Putamen (tissue), 1 donor: ENCODE measurements around the gene APOL4.
"Not testable (repeated sequence)": the region's sequence is repeated elsewhere in the genome, so short reads cannot be mapped to it uniquely, and the experiment has no call there.

Experiments used
- DNase-seq: peaks from one replicate; pipeline ENCODE4 v3.0.0-alpha.2; 2016; ENCODE audit warnings: low spot score

The APOL4 gene

DNA sequence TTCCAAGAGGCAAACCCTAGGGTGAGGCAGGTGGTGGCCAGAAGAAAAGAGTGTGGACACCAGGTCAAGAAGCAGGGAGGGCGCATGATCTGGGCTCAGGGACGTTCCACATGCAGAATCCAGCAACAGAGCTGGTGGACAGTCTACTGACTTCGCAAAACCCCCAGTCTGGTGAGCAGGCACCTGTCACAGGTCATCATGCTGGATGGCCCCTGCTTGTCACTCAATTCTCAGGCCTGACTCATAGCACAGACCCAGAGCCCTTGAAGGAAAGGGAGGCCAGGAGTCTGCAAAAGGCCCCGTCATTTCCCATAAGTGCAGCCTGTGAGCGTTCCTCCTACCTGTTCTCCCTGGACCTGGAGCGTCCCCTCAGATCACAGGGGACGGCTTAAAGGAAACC lies 18.2 kb downstream of the APOL4 start:
- no peak for DNase-seq

DNA sequence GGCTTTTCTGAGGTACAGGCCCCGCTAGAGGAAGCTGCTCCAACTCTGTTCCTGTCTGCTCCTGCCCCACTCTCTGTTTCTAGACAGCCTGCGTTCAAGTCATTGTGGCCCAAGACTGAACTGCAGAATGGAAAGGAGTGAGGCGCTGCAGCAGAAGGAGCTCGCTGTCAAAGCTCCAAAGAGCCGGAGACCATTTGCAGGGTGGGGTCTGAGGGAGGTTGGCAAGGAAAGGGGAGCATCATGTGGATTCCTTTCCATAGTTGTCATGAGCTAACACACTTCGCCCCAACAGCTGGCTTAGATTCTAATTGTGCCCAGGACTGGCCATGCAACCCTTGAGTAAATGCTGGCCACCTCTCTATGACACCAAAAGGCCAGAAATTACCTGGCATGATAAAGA lies 18.8 kb downstream of the APOL4 start:
- DNase-seq, result no peak

DNA sequence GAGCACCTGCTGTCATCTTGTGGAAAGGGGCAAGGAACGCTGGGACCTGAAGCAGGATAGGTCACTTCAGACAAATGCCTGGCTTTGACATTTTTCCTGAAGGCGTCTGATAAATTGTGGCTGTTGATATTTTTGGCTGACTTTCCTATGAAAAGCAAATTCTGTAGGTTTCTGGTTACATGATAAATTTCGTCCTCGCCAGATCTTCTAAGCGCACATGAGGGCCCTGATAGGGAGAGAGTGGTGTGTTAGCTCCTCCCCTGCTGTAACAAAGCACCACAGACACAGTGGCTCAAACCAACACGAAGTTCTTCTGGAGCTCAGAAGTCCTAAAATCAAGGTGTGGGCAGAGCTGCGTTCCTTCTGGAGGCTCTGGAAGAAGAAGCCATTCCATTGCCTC lies 19.6 kb downstream of the APOL4 start:
- no peak for DNase-seq

DNA sequence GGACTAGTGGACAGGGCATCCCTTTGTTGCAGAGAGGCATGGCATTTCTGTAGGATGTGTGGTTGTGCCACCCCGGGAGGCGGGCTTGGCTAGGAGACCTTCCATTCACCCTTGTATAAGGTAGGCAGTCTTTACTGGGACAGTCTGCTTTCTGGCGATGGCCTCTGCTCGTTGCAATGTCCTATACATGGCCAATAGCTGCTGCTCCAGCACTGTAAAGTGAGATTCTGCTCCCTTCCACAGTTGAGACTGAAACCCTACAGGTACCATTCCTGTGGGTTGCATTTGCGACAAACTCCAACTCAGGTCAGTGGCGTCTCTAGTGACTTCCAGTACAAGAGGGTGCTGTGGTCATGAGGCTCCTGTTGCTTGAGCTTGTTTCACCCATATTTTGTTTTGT lies 20.7 kb downstream of the APOL4 start:
- DNase-seq, result no peak

DNA sequence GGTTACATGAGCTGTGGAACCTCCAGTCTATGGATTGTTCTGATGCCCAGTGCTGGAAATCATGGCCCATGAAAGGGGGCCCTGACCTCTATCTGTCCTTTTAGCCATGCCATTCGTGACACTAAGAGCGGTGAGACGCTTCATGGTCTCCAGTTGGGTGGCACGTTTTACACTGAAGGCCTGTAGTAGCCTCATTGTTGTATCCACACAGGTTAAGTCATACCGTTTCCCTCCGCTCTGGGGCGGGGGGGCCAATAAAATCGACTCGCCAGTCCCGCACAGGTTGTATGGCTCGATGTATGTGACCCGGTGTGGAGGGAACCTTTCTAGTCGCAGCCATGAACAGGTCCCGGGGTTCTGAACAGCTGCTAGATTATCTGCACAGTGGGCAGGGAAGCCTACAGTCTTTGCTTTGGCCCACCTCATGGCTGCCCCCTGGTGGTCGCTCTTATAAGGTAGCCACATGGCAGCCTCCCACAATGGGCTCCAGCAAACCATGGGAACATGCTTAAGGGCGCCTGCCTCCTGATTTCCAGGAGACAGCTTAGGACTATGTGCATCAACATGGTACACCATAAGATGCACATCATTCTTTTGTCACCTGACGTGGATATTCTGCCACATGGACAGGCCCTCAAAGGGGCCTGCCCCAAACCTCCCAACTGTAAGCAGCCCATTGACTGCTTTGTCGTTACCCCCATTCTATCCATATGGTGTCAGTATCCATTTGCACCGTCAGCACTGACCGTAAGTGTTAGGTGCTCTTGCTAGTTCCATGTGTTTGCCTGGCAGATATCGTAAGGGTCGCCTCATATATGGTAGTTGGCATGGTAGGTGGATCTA lies 21.4 kb downstream of the APOL4 start:
- DNase-seq, result no peak

DNA sequence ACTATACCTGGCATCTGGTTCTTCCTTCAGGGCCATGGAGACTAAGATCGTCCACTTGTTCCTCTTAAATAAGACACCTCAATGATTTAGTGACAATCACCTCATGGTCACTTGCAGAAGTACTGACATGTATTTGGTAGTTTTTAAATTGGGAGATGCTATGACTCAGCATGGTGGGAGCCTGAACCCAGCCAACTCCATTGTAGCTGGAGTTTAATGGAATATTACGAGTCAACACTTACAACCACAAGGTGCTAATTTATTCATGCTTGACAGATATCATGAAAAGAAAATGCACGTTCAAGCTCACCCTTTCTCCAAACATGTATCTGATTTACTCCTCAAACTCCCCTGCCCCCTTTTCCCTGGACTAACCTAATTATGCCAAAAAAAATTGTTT lies 24.4 kb downstream of the APOL4 start:
- DNase-seq, result no peak

DNA sequence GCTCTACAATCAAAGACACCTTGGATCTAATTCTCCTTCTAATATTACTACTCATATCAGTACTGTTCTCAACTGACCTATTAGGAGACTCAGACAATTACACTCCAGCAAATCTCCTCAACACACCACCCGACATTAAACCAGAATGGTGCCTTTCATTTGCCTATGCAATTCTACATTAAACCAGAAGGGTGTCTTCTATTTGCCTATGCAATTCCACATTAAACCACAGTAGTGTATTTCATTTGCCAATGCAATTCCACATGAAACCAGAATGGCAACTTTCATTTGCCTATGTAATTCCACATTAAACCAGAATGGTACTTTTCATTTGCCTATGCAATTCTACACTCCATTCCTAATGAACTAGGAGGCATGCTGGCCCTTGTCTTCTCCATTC lies 25.7 kb downstream of the APOL4 start:
- DNase-seq, result no peak

DNA sequence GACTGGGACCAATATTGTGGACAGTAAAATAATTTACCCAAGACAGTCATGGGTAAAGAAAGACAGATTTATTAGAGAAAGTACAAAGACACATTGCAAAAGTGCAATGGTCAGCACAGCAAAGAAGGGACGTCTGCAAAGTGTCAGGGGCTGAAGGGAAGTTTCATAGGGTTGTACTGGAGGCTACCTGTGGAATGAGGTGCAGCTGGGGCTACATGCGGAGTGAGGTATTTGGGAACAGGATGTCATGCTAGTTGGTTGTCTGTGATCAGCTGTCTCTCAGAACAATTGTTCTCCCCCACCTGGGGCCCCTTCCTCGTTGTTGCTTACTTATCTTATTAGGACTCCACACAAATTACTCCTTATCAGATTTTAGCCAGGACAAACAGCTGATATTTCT lies 29.7 kb downstream of the APOL4 start:
- DNase-seq, result no peak

DNA sequence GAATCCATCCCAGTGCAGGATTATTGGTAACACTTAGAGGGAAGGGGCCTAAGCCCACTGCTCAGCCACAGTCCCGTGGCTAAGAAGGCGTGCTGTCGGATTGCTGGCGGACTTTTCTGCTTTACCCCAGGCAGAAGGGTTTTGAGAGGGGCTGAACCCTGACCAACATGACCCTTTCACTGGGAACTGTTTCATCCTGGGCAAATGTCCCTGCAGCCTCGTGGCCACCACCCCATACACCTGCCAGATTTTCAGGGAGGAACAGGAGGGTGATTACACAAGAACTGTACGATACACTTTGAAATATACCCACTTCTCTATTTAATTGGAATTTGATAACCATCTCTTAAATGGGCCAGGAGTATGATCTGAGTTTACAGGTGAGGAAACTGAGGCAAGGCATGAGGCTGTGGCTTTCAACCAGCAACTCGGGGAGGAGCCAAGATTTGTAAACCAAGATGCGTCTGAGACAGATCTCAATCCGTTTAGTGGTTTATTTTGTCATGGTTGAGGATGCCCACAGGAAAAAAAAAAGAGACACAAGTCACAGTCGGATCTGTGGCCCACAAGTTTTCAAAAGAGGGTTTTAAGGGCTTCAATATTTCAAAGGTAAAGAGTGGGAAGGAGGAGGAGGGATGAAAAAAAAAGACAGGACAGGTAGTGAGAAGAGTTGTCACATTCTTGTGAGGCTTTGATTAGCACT lies 34.9 kb downstream of the APOL4 start:
- DNase-seq, result no peak

DNA sequence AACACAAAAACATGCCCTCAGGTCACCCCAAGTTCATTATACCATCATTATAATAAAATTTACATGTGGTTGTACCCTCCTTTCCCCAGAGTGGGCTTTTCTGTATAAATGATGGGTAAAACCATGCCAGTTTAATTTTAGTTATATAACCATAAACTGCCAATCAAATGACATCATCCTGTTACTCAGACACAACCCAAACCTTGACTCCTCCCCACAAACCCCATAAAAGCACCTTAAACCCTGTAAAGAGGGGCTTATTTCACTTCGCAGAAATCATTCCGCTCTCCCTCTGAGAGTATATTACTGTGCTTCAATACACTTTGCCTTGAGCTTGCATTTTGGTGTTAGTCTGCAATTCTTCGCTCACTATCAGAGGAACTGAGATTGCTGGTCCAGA lies 35.5 kb downstream of the APOL4 start:
- DNase-seq, result no peak

DNA sequence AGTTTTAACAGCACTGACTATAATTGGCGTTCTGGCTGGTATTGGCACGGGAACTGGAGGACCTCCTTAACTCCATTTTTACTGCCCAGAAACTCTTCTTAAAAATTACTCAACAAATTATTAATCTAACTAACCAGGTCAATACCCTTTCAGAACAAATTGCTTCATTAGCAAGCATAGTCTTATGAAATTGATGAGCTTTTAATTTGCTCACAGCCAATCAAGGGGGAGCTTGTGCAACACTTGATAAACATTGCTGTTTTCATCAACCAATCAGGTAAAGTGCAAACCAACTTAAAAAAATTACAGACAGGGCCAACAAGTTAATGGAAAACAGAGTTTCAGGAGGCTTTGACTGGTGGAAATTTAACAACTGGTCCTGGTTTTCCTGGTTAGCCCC lies 36.5 kb downstream of the APOL4 start:
- no peak for DNase-seq

DNA sequence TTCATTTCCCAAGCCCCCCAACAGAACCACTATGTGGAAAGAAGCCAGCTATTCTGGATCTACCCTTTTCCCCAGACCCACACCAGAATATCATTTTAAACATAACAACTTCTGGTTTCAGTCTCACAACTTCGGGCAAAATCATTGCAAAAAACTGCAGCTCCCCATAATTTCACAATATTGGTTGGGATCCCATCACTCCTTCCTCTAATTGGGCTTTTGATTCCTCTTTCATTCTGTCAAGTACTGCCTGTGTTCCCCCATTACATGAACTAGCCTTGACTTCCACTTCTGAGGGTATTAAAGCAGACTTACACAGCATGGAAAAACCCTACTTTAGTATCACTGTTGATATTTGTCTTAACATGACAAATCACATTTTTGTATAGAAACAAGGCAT lies 37.0 kb downstream of the APOL4 start:
- DNase-seq, result no peak

DNA sequence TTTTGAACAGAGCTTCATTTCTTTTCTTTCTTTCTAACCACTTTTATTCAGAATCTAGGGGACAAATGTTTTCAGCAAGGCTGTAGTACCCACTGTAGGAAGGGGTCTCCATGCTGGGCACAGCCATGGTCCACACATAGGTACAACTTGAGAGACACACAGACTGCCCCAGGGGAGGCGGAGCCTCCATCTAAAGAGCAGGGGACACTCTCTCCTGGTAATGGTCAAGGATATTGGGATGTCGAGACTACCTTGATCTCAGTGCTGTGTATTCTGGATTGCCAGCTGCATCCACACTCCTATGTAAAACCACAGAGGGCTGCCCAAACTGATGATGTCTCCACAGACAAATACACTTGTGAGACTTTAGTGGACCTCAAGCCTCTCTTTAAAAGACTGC lies 38.1 kb downstream of the APOL4 start:
- DNase-seq, result no peak

DNA sequence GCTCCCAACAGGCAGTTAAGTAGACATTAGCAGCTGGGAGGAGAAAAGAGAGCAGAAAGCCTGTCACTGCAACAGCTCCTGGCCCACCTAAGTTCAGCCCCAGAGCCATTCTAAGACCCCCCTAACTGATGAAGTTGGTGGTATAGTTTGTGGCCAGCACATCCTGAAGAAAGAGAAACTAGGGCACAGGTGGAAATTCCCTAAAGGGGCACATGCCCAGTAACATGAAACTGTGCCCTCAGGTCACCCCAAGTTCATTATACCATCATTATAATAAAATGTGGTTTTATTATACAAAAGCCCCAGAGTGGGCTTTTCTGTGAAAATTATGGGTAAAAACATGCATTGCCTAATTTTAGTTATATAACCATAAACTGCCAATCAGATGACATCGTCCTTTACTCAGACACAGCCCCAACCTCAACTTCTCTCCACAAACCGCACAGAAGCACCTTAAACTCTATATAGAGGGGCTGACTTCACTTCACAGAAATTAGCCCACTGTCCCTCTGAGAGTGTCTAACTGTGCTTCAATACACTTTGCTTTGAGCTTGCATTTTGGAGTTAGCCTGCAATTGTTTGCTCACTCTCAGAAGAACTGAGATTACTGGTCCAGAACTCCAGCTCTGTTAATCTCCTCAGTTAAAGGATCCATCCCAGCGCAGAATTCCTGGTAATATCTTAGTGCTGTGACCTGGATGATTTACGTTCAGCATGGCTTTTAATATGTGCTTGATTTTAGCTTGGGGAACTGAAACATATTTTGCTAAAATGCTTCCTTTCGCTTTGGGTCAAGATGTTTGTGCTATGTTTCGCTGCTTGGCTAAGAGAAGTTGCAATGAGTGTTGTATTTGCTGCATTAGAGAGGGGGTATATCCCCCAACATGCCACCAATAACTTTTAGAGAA lies 39.2 kb downstream of the APOL4 start:
- no peak for DNase-seq

DNA sequence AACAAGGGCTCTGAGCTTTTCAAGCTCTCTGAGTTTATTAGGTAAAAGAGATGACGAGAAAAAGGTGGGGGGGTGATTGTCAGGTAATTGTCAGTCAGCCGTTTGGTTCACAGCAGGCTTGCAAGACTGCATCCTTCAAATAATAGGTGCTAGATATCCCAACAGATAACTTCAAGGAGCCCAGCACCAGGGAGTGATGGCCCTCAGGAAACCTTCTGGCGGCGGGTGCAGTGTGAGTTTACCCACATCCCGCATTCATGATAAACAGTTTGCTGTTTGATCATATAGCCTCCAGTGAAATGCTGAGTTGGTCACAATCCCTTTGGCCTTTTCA lies 39.8 kb downstream of the APOL4 start:
- not testable (repeated sequence) for DNase-seq

DNA sequence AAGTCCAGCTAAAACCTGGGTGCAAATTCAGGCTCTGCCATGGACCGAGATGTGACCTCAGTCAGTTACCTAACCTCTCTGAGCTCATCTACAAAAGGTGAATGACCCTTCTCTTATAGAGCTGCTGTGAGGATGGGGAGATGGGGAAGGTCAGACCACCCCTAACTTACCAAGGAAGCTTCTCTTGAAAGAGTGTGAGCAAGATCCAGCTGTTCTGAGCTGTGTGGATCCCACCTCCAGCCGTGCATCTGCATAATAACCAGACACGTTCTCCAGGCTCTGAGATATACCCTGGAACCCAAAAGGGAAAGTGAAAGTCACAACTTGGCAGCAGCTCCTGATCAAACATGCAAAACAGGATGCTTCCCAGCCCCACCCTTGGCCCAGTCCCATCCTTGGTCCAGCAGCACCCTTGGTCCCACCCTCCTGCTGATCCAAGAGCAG lies 41.1 kb downstream of the APOL4 start, which contains the start of gene APOL3:
Gene APOL3 (minus strand): TSS at position 257 of the 444 bp plus-strand sequence. CDS start 11,700 bp downstream, outside the sequence.
- DNase-seq, result no peak

DNA sequence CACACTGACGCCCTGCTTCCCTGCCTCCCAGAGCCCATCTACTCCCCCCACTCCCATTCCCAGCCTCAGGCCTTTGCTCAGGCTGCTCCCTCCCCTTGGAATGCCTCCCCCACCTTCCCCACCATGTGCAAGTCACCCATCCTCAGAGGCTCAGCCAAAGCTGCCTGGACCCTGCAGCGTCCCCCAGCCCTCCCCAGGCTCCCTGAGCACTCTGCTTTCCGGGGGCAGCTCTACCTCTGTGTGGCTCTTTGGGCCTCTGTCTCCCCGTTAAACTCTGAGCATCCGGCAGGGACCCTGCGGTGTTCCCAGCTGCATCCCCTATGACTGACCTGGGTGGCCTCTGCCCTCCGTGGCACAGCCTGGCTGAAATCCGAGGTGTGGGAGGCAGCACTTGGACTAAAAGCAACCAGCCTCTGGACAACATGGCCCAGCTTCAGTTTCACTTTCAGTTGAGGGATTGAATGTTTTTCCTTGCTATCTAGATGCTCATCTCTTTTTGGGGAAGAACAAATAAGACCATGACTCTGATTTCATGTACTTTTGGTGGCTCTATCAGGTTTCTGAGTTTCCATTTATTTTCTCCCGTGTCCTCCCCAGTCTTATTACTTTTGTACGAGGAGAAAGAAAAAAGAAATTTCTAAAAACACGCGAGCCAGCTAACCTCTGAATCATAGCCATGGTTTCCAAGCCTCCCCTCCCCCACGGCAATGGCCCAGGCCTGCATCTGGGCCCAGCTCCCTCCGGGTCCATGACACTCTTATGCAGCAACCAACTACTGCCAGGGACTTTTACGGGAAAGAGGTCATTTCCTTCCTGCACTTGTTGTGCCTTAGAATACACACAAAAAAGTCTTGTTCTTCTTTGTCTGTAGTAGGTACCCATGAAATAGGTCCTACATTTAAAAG lies 44.8 kb downstream of the APOL4 start:
- DNase-seq, result peak; percentile 81

DNA sequence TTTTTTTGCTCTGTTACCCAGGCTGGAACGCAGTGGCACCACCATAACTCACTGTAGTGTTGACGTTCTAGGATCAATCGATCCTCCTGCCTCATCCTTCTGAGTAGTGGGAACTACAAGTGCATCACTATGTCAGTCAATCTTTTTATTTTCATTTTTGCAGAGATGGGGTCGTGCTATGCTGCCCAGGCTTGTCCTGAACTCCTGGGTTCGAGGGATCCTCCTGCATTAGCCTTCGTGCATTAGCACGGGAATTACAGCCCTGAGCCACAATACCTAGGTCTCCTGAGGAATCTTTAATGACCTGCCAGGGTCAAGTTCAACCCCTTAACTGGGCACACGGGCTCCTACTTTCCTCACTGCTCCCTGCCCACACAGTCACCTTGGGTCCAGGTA lies 45.5 kb downstream of the APOL4 start:
- no peak for DNase-seq

DNA sequence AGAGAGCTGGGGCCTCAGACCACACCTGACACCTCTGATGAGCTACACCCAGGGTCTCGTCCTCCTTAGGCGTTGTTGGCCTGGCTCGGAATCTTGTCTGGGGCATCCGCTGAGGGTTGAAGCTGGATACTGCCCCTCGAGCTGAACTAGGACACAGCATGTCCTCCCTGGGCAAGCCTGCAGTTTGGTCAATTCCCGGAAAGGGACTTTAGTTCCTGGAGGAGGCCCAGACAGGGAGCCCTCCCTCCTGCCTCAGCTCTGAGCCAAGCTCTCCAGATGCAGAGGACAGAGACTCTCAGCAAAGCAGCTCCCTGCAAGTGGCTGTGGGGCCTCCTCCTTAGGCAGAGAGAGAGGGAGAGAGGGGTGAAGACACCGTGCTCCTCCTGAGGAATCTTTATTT lies 45.9 kb downstream of the APOL4 start:
- DNase-seq, result peak; percentile 28

DNA sequence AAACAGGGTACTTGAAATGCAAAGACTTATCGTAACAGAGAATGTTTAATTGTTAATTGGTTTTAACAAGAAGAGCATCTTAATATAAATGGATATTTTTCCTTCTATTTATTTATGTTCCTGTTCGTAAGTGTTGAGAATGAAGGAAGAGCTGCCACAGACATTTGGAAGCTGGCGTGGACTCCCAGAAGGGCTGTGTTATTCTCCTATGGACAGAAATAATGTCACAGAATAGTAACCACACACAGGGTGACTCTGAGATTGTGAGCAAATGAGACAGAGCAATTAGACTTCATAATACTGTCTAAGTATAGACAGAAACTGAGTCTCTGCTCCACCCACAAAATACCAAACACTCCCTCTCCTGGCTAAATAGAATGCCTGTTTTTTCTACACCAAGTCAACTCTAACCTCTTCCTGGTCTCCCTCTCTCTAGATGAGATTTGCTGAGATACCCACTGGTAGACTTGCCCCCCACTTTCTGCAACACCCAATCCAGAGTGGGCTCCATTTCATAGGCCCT lies 47.1 kb downstream of the APOL4 start:
- DNase-seq, result no peak
